Measurements from ENCODE around the gene RGL2.
A peak's percentile ranks its signal among the peaks of the same experiment; 100 is the strongest.

- TF ChIP-seq MAZ (IDR thresholded peaks at IDR 0.05; ENCODE audit: borderline replicate concordance, low read depth, low read length) (peak; percentile 26; the same call in 1 of the 2 replicates), CEBPB (IDR thresholded peaks at IDR 0.05; ENCODE audit: low read depth, low read length) (no peak), CTCF (conservative IDR thresholded peaks at IDR 0.05; ENCODE audit: low read depth, low read length) (no peak), POLR2A (IDR thresholded peaks at IDR 0.05; ENCODE audit: low read depth, low read length) (no peak), USF2 (IDR thresholded peaks at IDR 0.05; ENCODE audit: low read depth, low read length) (0 out of 2 replicates have a peak, but pooled peaks have one; percentile 26), MXI1 (IDR thresholded peaks at IDR 0.05; ENCODE audit: borderline replicate concordance, low read depth, low read length) (no peak), RAD21 (IDR thresholded peaks at IDR 0.05; ENCODE audit: low read length) (no peak), RFX5 (IDR thresholded peaks at IDR 0.05; ENCODE audit: low read depth, low read length) (no peak)
Measured at GRCh38 chr6:33314515-33314942, 15.8 kb upstream of the RGL2 start.

Measured in IMR-90 (cell line).